Neuronal stem cell (in vitro differentiated cells): ENCODE measurements around the gene NDST1.
A peak's percentile ranks its signal among the peaks of the same experiment; 100 is the strongest.

Source experiments
- DNase-seq: peaks from one replicate; pipeline ENCODE4 v3.0.0-alpha.2; 2013; ENCODE audit warnings: low spot score
- H2AFZ ChIP-seq: one replicate; pipeline ENCODE4 v1.6.1; 2013; ENCODE audit warnings: mild to moderate bottlenecking, low read length, inconsistent platforms
- H2AK5ac ChIP-seq: 2 replicates; pipeline ENCODE4 v1.6.1; 2013; ENCODE audit warnings: low read depth, mild to moderate bottlenecking, inconsistent platforms, low read length, moderate library complexity, mixed read lengths
- H2BK120ac ChIP-seq: 2 replicates; pipeline ENCODE4 v1.6.1; 2013; ENCODE audit warnings: low read depth, mild to moderate bottlenecking, inconsistent platforms, low read length, moderate library complexity, mixed read lengths
- H2BK12ac ChIP-seq: one replicate; pipeline ENCODE4 v1.6.1; 2013; ENCODE audit warnings: low read length, inconsistent platforms
- H2BK15ac ChIP-seq: 2 replicates; pipeline ENCODE4 v1.6.1; 2013; ENCODE audit warnings: mild to moderate bottlenecking, low read length, inconsistent platforms, mixed read lengths
- H2BK5ac ChIP-seq: one replicate; pipeline ENCODE4 v1.6.1; 2013; ENCODE audit warnings: inconsistent platforms, mild to moderate bottlenecking, low read length, moderate library complexity
- H3K14ac ChIP-seq: one replicate; pipeline ENCODE4 v1.6.1; 2013; ENCODE audit warnings: low read length, inconsistent platforms
- H3K18ac ChIP-seq: 2 replicates; pipeline ENCODE4 v1.6.1; 2013; ENCODE audit warnings: low read length, inconsistent platforms
- H3K23ac ChIP-seq: 2 replicates; pipeline ENCODE4 v1.6.1; 2013; ENCODE audit warnings: low read depth, mild to moderate bottlenecking, mixed read lengths, low read length, inconsistent platforms; ENCODE audit not compliant: poor library complexity
- H3K27ac ChIP-seq: replicated peaks from 3 replicates; pipeline ENCODE4 v1.5.1; 2013; ENCODE audit warnings: low read length, inconsistent platforms
- H3K27me3 ChIP-seq, 3 experiments: 2 replicates each; pipeline ENCODE4 v1.6.1; 2013; ENCODE audit warnings: low read length in 3 of 3, mild to moderate bottlenecking in 2 of 3, inconsistent platforms in 1 of 3, low read depth in 1 of 3, mixed read lengths in 1 of 3, moderate library complexity in 1 of 3; ENCODE audit not compliant: control insufficient read depth in 3 of 3, insufficient read depth in 3 of 3
- H3K36me3 ChIP-seq, 2 donors: replicated peaks in 1 of 2; 2 replicates each; pipeline ENCODE4 v1.6.1; 2013; ENCODE audit warnings: low read length in 2 of 2; ENCODE audit not compliant: control insufficient read depth in 2 of 2, insufficient read depth in 2 of 2
- H3K4ac ChIP-seq: 2 replicates; pipeline ENCODE4 v1.6.1; 2013; ENCODE audit warnings: inconsistent platforms, mild to moderate bottlenecking, low read length, moderate library complexity
- H3K4me1 ChIP-seq, 2 donors: 1 replicate in 1 of 2; 2 replicates in 1 of 2; pipeline ENCODE4 v1.6.1; 2013; ENCODE audit warnings: low read length in 2 of 2, low read depth in 1 of 2; ENCODE audit not compliant: control insufficient read depth in 2 of 2, insufficient read depth in 1 of 2
- H3K4me2 ChIP-seq: one replicate; pipeline ENCODE4 v1.6.1; 2013; ENCODE audit warnings: mild to moderate bottlenecking, low read length, inconsistent platforms; ENCODE audit not compliant: insufficient read depth, poor library complexity, severe bottlenecking
- H3K4me3 ChIP-seq, 2 donors: 2 replicates each; pipeline ENCODE4 v1.5.1; 2013; ENCODE audit warnings: low read length in 2 of 2, mild to moderate bottlenecking in 2 of 2, inconsistent platforms in 1 of 2, moderate library complexity in 1 of 2
- H3K79me1 ChIP-seq: one replicate; pipeline ENCODE4 v1.6.1; 2013; ENCODE audit warnings: low read depth, mild to moderate bottlenecking, inconsistent platforms, low read length, moderate library complexity
- H3K9ac ChIP-seq: one replicate; pipeline ENCODE4 v1.6.1; 2013; ENCODE audit warnings: mild to moderate bottlenecking, low read depth, low read length, inconsistent platforms; ENCODE audit not compliant: poor library complexity
- H3K9me3 ChIP-seq, 2 donors: replicated peaks in 1 of 2; 2 replicates each; pipeline versions ENCODE3 to v1.6.1; 2013; ENCODE audit warnings: low read length in 2 of 2, mild to moderate bottlenecking in 2 of 2, inconsistent platforms in 1 of 2, low read depth in 1 of 2, mixed read lengths in 1 of 2, moderate library complexity in 1 of 2; ENCODE audit not compliant: control insufficient read depth in 2 of 2, insufficient read depth in 1 of 2
- H4K8ac ChIP-seq: one replicate; pipeline ENCODE4 v1.6.1; 2013; ENCODE audit warnings: low read depth, mild to moderate bottlenecking, inconsistent platforms, low read length, moderate library complexity
- H4K91ac ChIP-seq: one replicate; pipeline ENCODE4 v1.6.1; 2013; ENCODE audit warnings: low read length, low read depth, mild to moderate bottlenecking, inconsistent platforms; ENCODE audit not compliant: poor library complexity
- WGBS, 2 donors: extraction: QIAGEN DNeasy Blood & Tissue Kit; methylation state at CpG; one replicate each; pipeline ENCODE4 v1.1.7; 2013; ENCODE audit warnings: missing lambda C conversion rate in 2 of 2, mixed read lengths in 1 of 2; ENCODE audit not compliant: insufficient read length in 2 of 2, insufficient replicate concordance in 1 of 2; ENCODE audit errors: extremely low coverage in 2 of 2; 5-methylcytosine and 5-hydroxymethylcytosine counted together

Gene NDST1

GRCh38 chr5:150598821-150599273 lies 90.9 kb downstream of the NDST1 start:
- H2BK5ac ChIP-seq, result no peak overlapping the region
- no peak overlapping the region for H2BK12ac ChIP-seq

GRCh38 chr5:150599281-150599680 lies 91.3 kb downstream of the NDST1 start:
- Histone ChIP-seq H3K23ac (no peak overlapping the region), H2BK12ac (no peak overlapping the region), H2BK120ac (no peak overlapping the region), H2AFZ (no peak overlapping the region), H3K27me3 (no peaks in the 10 kb centered on the region), H2AK5ac (no peak overlapping the region), H3K9me3 (no peaks in the 10 kb centered on the region), H2BK5ac (no peak overlapping the region), H3K4me1 (peaks cover 3 to 18% of the 10 kb centered on the region in 2 donors), H4K8ac (no peak overlapping the region), H3K4ac (no peak overlapping the region), H3K27ac (no peak overlapping the region), H3K79me1 (no peaks in the 10 kb centered on the region), H3K14ac (no peak overlapping the region), H3K18ac (no peak overlapping the region), H2BK15ac (no peak overlapping the region), H3K4me3 (no peak overlapping the region), H3K9ac (no peak overlapping the region), H4K91ac (no peak overlapping the region), H3K36me3 (no peaks in the 10 kb centered on the region), H3K4me2 (no peak overlapping the region)
- no CpG with 5 or more reads among the region's 5 CpGs for WGBS, 2 donors
- DNase-seq, result no peak

More at GRCh38 chr5:150598821-150599273, 90.9 kb downstream of the NDST1 start:
- H2AFZ ChIP-seq, result no peak overlapping the region
- peaks cover 3 to 18% of the 10 kb centered on the region in 2 donors for H3K4me1 ChIP-seq
- H2AK5ac ChIP-seq, result no peak overlapping the region
- no peak overlapping the region for H2BK15ac ChIP-seq
- H4K91ac ChIP-seq, result no peak overlapping the region
- no peak overlapping the region for H3K27ac ChIP-seq
- DNase-seq, result no peak
- H3K14ac ChIP-seq, result no peak overlapping the region
- peak overlapping the region; percentile 8 for H3K18ac ChIP-seq
- H3K23ac ChIP-seq, result no peak overlapping the region
- H3K36me3 ChIP-seq, result no peaks in the 10 kb centered on the region
- no peak overlapping the region for H4K8ac ChIP-seq
- H3K4me2 ChIP-seq, result no peak overlapping the region
- H3K79me1 ChIP-seq, result no peaks in the 10 kb centered on the region
- no peak overlapping the region for H3K9ac ChIP-seq
- H3K4me3 ChIP-seq, result no peak overlapping the region
- no peak overlapping the region for H2BK120ac ChIP-seq
- H3K9me3 ChIP-seq, result no peaks in the 10 kb centered on the region
- no CpG with 5 or more reads among the region's 12 CpGs for WGBS, 2 donors
- no peaks in the 10 kb centered on the region for H3K27me3 ChIP-seq
- H3K4ac ChIP-seq, result no peak overlapping the region

- no CpG with 5 or more reads among the region's 11 CpGs for WGBS, 2 donors
These were observed 92.1 kb downstream of the NDST1 start for GRCh38 chr5:150599917-150600511.

GRCh38 chr5:150600616-150601490 lies 92.9 kb downstream of the NDST1 start:
- no peak for DNase-seq
- H2BK120ac ChIP-seq, result no peak overlapping the region
- H3K23ac ChIP-seq, result no peak overlapping the region
- no peaks in the 10 kb centered on the region for H3K79me1 ChIP-seq
- no peak overlapping the region for H2BK15ac ChIP-seq
- H3K18ac ChIP-seq, result peak overlapping the region; percentile 15
- H3K9ac ChIP-seq, result no peak overlapping the region
- H3K4me3 ChIP-seq, result peak overlapping the region in 1 of 2 donors; percentile 10
- H3K14ac ChIP-seq, result no peak overlapping the region
- no peak overlapping the region for H2BK5ac ChIP-seq
- peak overlapping the region; percentile 46 for H2AFZ ChIP-seq
- no peak overlapping the region for H4K8ac ChIP-seq
- H2AK5ac ChIP-seq, result peak overlapping the region; percentile 30
- no peak overlapping the region for H3K4ac ChIP-seq
- WGBS, 2 donors, result no CpG with 5 or more reads among the region's 25 CpGs
- no peaks in the 10 kb centered on the region for H3K9me3 ChIP-seq
- no peaks in the 10 kb centered on the region for H3K27me3 ChIP-seq
- no peaks in the 10 kb centered on the region for H3K36me3 ChIP-seq
- H3K4me1 ChIP-seq, result peaks cover 0 to 14% of the 10 kb centered on the region in 2 donors
- no peak overlapping the region for H2BK12ac ChIP-seq
- no peak overlapping the region for H3K27ac ChIP-seq
- H4K91ac ChIP-seq, result no peak overlapping the region
- H3K4me2 ChIP-seq, result no peak overlapping the region

More at GRCh38 chr5:150599917-150600511, 92.1 kb downstream of the NDST1 start:
- H3K79me1 ChIP-seq, result no peaks in the 10 kb centered on the region
- no peak overlapping the region for H3K9ac ChIP-seq
- no peak overlapping the region for H3K4me2 ChIP-seq
- H2BK15ac ChIP-seq, result peak overlapping the region; percentile 25
- H3K4ac ChIP-seq, result no peak overlapping the region
- peak overlapping the region; percentile 71 for H2BK5ac ChIP-seq
- H3K23ac ChIP-seq, result no peak overlapping the region
- H3K27me3 ChIP-seq, result no peaks in the 10 kb centered on the region
- no peak overlapping the region for H2AFZ ChIP-seq
- H2AK5ac ChIP-seq, result no peak overlapping the region
- DNase-seq, result no peak
- H3K14ac ChIP-seq, result no peak overlapping the region
- H3K27ac ChIP-seq, result no peak overlapping the region
- H3K9me3 ChIP-seq, result no peaks in the 10 kb centered on the region
- no peak overlapping the region for H4K91ac ChIP-seq
- no peak overlapping the region for H4K8ac ChIP-seq
- peaks cover 3 to 18% of the 10 kb centered on the region in 2 donors for H3K4me1 ChIP-seq
- H3K18ac ChIP-seq, result peak overlapping the region; percentile 21
- H3K4me3 ChIP-seq, result no peak overlapping the region
- H3K36me3 ChIP-seq, result no peaks in the 10 kb centered on the region
- no peak overlapping the region for H2BK12ac ChIP-seq
- H2BK120ac ChIP-seq, result no peak overlapping the region
